GM03348 (cell line): ENCODE measurements around the gene ITPK1.
"Not testable (repeated sequence)": the region's sequence is repeated elsewhere in the genome, so short reads cannot be mapped to it uniquely, and the experiment has no call there.

Experiments
- DNase-seq: peaks from one replicate; pipeline ENCODE4 v3.0.0; 2012; ENCODE audit warnings: low spot score

ITPK1 gene

DNA sequence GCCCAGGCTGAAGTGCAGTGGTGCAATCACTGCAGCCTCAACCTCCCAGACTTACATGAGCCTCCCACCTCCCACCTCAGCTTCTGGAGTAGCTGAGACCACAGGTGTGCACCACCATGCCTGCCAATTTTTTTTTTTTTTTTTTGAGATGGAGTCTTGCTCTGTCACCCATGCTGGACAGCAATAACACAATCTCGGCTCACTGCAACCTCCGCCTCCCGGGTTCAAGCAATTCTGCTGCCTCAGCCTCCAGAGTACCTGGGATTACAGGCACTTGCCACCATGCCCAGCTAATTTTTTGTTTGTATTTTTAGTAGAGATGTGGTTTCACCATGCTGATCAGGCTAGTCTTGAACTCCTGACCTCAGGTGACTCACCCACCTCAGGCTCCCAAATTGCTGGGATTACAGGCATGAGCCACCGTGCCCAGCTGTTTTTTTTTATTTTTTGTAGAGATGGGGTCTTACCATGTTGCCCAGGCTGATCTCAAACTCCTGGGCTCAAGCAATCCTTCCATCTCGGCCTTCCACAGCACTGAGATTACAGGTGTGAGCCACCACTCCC is 15.6 kb upstream of the ITPK1 start:
- DNase-seq: not testable (repeated sequence)

DNA sequence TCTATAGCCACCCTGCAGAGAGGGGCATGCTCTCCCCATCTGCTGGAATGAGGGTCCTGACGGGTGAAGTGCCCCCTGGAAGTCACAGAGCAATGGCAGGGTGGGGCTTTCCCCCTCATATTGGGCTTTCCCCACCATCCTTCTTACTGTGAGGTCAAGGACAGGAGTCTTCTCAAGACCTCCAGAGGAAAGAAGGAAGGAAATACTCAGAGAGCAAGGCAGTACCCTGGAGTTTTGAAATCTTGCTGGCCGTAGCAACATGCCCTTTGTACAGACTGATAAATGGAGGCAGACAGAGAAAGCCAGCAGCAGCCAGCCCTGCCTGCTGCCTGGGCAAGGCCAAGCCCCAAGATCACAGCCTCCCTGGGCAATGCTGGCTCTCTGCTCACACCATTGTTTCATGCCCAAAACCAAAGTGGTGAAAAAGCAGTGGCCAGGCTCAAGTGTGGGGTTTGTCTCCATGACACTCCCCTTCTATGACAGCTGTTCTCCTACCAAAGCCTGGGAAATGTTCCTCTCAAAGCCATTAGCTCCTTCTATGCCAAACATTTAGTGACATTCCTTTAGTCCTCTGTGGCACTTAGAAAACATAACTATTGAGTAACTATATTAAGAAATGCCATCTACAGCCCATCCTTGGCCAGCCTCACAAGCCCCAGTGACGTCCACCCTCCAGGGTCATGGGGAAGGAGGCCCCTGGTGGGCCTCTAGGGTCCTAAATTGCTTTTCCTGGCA is 13.2 kb upstream of the ITPK1 start:
- no peak for DNase-seq

DNA sequence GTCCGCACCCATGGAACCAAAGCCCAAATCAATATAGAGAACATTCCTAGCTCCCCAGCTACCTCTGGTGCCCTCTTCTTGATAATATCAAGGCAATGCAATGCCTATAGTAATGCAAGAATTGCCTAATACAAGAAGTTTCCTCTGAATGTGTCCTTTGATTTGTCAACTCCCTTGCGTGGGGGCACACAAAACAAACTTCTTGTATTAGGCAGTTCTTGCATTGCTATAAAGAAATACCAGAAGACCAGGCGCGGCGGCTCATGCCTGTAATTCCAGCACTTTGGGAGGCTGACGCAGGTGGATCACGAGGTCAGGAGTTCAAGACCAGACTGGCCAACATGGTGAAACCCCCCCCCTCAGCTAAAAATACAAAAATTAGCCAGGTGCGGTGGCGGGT is 10.4 kb upstream of the ITPK1 start:
- DNase-seq: no peak

DNA sequence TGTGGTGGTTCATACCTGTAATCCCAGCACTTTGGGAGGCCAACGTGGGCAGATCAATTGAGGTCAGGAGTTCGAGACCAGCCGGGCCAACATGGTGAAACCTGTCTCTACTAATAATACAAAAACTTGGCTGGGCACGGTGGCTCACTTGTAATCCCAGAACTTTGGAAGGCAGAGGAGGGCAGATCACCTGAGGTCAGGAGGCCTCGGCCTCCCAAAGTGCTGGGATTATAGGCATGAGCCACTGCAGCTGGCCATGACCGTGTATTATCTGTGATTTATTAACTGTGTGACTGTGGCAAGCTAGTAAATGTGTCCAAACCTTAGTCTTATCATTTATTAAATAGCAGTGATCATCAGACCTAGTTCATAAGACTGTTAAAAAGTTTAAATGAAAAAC is 7.1 kb upstream of the ITPK1 start:
- DNase-seq: no peak

DNA sequence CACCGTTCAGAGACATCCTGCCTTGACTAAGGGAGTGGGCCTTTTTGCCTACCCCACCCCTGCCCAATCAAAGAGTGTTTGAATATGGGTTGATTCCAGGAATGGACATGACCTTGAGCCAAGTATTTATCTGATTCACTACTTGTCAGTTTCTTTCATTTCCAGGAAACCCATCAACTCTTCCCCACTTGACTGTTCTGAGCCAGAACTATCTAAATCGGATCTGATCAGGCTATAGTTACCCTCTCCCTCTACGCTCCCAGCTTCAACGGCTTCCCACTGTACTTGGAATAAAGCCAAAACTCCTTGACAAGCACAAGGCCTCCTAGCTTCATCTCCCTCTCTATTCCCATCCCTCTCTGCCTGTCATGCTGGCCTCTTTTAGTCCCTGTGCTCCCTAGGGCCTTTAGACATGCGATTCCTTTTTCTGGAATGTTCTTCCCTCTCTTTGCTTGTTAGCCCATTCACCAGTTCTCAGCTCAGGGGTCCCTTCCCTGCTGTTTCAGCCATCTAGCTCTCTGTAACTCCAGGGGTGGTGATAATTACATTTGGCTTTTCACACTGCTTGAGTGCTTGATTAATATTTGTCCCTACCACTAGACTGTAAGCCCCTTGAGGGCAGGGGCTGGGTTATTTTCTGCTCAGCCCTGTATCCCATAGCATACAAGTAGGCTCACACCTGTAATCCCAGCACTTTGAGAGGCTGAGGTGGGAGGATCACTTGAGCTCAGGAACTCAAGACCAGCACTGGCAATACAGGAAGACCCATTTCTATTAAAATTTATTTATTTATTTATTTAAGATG is 5.5 kb upstream of the ITPK1 start:
- no peak for DNase-seq

DNA sequence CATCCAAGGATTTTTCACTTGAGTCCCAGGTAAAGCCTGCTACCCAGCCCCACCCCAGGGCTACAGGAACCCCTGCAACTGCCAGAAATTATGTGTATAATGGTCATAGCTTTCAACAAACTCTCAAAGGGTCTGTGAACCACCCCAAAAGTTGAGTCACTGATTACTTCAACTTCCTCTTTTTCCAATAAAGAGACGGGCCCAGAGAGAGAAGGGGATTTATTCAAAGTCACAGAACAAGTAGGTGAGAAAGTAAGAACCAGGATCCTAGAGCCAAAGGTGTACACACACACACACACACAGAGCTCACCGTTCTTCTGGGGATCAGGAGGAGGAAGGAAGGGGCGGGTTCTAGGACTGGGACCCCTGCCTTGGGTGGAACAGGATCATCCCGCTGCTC is 4.8 kb upstream of the ITPK1 start:
- DNase-seq: no peak

DNA sequence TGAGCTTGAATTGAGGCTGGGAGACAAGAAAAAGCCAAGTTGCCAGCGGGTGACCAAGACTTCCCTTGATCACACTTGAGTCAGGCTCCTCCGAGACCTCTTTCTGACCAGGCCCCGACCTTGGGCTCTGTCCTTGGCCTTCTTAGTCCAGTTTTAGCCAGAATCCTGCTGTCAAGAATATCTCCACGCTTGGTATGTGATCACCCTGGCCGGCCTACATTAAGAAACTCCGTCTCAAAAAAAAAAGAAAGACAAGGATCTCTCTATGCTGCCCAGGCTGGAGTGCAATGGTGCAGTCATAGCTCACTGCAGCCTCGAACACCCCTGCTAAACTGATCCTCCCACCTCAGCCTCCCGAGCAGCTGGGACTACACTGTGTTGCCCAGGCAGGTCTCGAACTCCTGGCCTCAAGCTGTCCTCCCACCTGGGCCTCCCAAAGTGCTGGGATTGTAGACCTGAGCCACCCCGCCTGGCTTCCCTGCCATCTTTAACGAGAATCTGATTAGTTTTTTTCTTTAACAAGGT is 1.0 kb upstream of the ITPK1 start:
- DNase-seq: no peak

DNA sequence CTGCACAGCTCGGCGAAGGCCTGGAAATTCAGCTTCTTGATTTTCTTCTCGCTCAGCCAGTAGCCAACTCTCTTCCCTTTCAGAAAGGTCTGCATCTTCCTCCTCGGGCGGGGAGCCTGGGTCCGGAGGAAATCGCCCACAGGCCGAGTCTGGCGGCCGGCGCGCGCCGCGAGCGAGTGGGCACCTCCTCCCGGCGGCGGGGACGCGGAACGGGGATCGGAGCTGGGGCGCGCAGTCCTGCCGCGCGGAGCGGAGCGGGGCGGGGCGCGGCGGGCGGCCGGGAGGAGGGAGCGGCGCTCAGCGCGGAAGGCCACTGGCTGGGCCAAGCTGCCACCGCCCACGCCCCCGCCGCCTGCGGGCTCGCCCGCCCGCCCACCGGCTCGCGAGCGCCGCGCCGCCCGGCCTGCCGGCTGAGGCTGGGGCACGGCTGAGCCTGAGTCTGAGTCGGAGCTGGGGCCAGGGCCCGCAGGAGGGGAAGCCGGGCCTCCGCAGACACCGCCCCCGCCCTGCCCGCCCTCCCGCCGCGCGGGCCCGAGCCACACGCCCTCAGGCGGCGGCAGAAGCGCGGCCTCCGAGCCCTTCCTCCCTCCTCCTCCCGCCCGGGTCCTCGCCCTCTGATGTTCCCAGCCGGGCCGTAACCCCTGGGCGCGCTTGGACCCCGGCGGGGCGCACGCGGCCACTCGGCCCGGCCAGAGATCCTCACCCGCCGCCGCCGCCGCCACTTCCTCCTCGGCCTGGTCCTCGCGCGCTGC is 480 bp downstream of the ITPK1 start:
- peak; percentile 96 for DNase-seq

DNA sequence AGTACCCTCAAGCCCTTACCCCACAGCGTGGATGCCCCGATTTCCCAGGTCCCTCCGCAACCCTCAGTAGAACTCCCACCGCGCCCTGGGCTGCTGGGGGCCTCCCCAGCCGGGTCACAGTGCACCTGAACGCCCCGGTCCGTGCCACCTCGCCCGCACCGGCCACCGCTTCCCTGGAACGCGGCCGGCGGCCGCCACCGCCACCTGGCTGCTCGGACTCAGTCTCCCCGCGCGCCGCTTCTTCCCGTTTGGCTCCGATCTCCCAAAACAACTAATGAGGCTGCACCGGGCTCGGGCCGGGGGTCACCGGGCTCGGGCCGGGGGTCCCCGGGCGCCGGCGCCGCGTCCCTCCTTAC is 1.0 kb downstream of the ITPK1 start:
- no peak for DNase-seq

DNA sequence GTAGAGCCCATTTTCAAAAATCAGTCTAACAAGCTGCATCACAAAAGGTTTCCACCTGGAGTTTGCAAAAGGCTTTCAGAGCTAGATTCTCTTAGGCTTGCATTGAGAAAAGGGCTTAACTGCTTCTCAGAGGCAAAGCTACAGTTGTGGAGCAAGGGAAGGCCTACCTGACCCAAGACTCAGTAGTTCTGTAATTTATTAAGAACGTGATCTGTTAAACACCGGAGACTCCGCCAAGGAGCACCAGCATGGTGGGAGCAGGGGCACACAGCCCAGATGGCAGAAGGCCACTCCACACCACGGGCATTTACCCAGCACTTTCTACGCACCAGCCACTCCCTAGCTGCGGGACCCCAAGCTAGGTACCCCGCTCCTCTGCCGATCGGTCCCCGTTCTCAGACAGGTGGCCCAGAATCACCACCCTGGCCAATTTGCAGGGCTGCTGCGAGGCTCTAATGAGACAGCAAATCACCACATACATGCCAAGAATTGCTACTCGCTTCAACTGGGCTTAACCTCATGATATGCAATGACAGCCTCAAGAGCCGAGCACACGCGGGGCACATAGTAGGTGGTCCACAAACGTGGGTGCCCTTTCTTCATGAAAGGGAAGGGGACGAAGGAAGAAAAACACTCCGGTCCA is 1.5 kb downstream of the ITPK1 start:
- no peak for DNase-seq

DNA sequence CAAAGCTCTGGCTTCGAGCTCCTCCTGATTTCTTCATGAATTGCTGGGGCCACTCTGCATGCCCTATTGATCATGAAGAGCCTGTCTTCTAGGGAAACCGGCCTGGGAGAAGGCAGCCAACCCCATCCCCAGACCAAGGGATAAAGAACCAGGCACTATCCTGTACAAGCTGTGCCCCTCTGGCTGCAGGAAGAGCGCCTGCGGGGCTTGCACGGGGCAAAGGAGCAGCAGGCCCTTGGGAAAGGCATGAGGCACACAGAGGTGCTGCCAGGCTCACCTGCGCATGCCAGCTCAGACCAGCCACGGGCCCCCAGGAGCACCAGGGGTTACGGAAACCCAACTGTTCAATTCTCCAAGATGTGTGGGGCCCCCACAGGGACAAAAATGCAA is 2.1 kb downstream of the ITPK1 start:
- no peak for DNase-seq

DNA sequence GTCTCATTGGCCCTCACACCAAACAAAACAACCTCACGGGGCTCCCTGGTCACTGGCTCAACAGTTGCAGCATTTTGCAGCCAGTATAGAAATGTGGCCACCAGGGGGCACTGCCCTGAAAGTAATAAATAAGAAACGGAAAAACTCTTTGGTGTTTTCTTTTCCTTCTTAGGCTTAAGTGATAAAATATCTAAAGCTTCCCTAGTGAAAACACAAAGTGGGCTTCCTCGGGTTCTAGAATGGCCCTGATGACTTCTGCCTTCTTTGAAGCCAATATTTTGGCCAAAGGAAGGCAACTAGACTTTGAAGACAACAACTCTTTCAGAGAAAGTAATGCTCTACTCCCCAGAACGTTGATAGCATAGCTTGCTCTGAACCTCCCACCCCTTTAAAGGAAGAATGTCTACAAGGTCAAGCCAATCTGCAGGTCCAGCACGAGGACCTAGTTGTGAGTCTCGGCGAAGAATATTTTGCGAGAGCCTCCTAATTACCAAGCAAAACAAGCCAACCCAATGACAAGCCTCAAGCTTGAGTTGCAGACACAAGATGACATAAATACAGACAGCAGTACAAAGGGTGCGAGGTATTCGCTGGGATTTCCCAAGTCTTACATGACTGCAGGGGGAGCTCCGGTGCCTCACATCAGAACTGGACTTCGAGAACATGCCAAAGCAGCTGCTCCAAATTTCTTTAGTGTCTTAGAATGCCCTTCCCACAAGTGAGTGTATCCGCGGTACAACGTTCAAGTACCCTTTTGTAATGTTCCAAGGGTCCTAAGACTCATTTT is 2.6 kb downstream of the ITPK1 start:
- DNase-seq: peak; percentile 81

DNA sequence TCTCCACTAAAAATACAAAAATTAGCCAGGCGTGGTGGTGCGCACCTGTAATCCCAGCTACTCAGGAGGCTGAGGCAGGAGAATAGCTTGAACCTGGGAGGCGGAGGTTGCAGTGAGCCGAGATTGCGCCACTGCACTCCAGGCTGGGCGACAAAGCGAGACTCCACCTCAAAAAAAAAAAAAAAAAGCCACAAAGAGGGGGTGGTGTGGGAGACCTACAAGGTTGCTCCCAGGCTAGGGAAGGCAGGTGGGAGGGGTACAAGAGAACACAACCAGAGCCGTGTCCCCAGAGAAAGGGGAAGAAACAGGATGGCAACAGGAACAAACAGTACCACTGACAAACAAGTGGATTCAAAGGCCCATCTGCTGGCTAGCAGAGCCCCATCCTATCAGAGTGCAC is 4.2 kb downstream of the ITPK1 start:
- DNase-seq: not testable (repeated sequence)

DNA sequence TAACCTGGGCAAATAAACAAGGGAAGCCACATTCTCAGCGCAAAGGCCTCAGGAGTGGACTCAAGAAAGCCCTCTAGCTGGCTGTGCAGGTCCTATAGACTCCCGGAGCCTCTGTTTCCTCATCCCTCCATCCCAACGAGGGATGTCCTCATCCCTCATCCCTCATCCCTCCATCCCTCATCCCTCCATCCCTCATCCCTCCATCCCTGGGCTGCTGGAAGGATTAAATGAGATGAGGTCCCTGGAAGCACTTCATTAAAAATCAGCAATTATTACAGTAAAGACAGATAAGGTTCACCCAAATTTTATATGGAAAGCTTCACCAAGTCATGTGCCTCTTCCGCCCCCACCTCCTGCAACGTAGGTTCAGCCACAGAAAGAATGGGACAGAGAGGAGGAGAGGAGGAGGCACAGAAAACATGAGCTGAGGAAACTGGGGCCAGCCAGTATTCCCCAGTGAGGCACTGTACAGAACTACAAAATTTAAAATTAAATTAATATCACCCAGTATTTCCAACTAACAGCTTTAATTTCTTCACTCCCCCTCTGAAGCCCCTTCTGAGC is 4.8 kb downstream of the ITPK1 start:
- DNase-seq: no peak

DNA sequence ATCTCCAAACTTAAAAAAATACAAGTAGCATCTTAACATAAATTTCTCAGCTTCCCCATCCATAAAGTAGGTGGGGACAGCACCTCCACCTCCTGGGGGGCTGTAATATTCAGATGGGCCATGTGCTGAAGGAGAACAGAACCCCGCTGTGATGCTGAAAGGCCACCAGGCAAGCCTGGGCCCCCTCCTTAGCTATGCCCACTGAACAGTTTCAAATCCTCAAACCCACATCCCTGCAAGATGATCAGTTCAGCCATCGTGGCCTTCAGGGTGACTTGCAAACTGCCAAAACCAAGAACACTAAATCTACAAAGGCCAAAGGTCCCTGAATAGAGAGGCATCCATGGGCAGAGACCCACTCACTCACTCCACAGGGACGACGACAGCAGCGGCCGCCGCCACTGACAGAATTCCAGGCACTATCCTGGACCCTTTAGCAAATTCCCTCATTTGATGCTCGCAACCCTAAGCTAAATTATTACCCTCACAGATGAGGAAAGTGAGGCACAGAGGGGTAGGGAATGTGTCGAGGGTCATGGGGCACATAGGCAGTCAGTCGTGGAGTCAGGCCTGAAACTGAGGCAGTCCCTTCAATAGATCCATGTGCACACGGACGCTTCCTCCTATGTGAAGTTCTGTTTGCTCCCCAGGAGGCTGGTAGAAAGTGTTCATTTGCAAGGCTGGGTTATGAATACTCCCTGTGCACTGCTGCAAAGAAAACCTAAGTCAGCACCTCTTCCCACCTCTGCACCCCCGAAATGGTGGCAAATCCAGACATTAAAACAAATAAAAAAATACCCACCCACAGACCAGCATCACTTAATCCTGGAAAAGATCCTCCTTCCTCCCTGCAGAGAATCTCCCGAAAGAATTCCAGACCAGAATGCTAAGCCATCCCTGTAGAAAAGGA is 5.9 kb downstream of the ITPK1 start:
- DNase-seq: no peak

DNA sequence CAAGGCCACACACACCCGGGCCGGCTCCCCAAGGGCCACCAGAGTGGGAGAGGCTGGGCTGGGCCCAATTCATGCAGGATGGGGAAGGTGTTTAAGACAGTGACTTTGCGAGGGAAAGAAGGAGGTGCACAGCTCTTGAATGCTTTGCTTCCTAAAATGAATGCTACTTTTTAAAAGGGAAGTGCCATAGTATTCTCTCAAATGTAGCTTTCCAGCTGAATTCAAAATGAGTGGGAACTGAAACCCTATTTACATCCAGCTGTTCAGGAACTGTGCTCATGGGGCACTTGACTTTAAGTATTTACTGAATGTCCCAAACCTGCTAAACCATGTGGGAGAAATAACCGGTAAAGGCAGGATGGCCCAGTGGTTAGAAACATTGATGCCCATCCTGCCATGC is 7.6 kb downstream of the ITPK1 start:
- DNase-seq: no peak

DNA sequence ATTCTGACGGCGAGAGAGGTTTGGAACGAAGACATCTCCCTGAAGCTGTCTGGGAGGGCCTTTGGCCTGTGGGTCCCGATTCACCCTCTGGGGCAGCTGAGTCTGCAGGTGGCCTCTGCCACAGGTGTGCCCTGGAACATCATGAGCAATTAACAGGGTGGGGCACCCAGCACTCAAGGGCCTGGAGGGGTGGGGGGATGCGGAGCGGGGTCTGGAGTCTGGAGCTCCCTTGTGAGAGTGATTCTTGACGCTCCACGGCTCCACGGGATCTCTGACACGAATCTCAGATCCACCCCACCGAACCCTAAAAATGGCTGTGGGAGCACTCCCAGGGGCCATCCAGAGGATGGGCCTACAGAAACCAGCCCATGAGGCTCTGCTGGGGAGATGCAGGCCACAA is 8.3 kb downstream of the ITPK1 start:
- no peak for DNase-seq

DNA sequence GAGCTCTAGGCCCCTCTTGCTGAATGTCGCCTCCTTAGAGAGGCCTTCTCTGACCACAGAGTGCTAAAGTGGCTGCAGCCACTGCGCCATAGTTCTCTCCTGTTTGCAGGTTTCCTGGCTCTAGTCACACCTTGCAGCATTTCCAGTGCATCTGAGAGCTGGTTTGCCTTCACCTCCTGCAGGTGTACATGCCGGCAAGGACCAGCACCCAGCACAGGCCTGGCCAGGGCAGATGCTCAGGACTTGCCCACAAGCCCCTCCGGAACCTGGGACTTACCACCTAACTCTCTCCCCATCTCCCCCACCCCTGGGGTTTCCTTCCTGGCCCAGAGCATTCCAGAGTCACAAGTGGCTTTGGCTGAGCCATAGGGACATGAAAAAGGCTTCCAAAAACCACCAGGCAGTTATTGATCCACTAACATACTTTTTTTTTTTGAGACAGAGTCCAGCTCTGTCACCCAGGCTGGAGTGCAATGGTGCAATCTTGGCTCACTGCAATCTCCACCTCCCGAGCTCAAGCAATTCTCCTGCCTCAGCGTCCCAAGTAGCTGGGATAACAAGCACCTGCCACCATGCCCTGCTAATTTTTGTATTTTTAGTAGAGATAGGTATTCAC is 9.1 kb downstream of the ITPK1 start:
- DNase-seq: no peak

DNA sequence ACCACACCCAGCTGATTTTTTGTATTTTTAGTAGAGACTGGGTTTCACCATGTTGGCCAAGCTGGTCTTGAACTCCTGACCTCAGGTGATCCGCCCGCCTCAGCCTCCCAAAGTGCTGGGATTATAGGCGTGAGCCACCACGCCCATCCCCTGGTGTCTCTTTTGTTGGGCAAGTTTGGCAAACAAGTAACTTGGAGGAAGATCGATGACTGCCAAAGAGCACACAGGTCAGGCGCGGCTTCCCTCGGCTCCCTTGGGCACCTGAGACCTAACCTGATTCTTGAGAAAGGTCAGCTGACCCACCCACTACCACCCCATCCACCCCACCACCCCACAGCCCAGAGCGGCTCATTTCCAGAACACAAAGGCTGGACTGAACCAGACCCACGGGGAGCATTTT is 9.9 kb downstream of the ITPK1 start:
- DNase-seq: not testable (repeated sequence)
